Measurements from ENCODE around the gene ATP2C2. TPM values are rescaled to one million over a fixed set of nuclear protein-coding genes. Genes with fewer than 3 reads are reported as not detected.

Gene ATP2C2
- total RNA-seq, 1 experiment from 2014 or later, result 4.0 TPM

GRCh38 chr16:84382396-84382795, 14.1 kb downstream of the ATP2C2 start:
- Mint-ChIP-seq H3K36me3 (ENCODE audit: insufficient read depth in 1 of 3, low read depth in 3 of 3) (0 out of 7 replicates have a peak, but pooled peaks cover 0 to 2% (median 0%) of the 10 kb centered on the region in 3 experiments), H3K27me3 (ENCODE audit: low read depth) (peaks cover 6% of the 10 kb centered on the region), H3K9me3 (peaks cover 11 to 21% of the 10 kb centered on the region in 2 experiments), H3K4me3 (peak overlapping the region in 1 of 2 experiments; percentile 10; a peak in 1 of 5 replicates), H3K27ac (no peak overlapping the region), H3K4me1 (peaks cover 14 to 27% of the 10 kb centered on the region in 2 experiments)
- no peaks in the 10 kb centered on the region for H3K27me3 ChIP-seq (ENCODE audit: insufficient read depth, low read length)
- H4K91ac ChIP-seq (ENCODE audit: insufficient read length, low read depth, low read length), result no peak overlapping the region
- no peak overlapping the region for H4K8ac ChIP-seq (replicated peaks; ENCODE audit: insufficient read length, low read depth, low read length)
- H4K20me1 ChIP-seq (ENCODE audit: control insufficient read depth, insufficient read depth, insufficient read length), result no peaks in the 10 kb centered on the region
- H3K9ac ChIP-seq (ENCODE audit: extremely low read depth, insufficient read length, low read length), result no peak overlapping the region
- no peaks in the 10 kb centered on the region for H3K9me3 ChIP-seq (ENCODE audit: control insufficient read depth, low read depth, low read length)
- no peak overlapping the region for H2BK15ac ChIP-seq (ENCODE audit: low read depth, low read length)
- no peak overlapping the region for H3K18ac ChIP-seq (ENCODE audit: insufficient read length, low read depth, low read length)
- H3K4me2 ChIP-seq (ENCODE audit: insufficient read depth, insufficient read length, low read length), result no peak overlapping the region
- H3K14ac ChIP-seq (ENCODE audit: insufficient read depth, low read length), result no peak overlapping the region
- no peak overlapping the region for H3K27ac ChIP-seq (ENCODE audit: insufficient read length, low read depth, low read length)
- H3K4me1 ChIP-seq (ENCODE audit: insufficient read depth, low read length), result peaks cover 4% of the 10 kb centered on the region; the same call in 1 of the 2 replicates
- no peak overlapping the region for H2BK12ac ChIP-seq (ENCODE audit: insufficient read length, low read depth, low read length)
- H2BK120ac ChIP-seq (ENCODE audit: low read depth, low read length, poor library complexity, severe bottlenecking), result no peak overlapping the region
- H3K79me2 ChIP-seq (ENCODE audit: insufficient read depth, low read length), result no peaks in the 10 kb centered on the region
- no peak for DNase-seq
- no CpG with 5 or more reads among the region's 4 CpGs for WGBS (ENCODE audit: extremely low coverage, insufficient read length, low lambda C conversion rate)
- H2AFZ ChIP-seq (ENCODE audit: low read length), result no peak overlapping the region
- no peak overlapping the region for H3K4ac ChIP-seq (ENCODE audit: low read depth, low read length)
- H3T11ph ChIP-seq (ENCODE audit: low read length), result no peak overlapping the region
- no peak overlapping the region for H2BK20ac ChIP-seq (ENCODE audit: low read depth, low read length, poor library complexity, severe bottlenecking)
- H3K79me1 ChIP-seq (ENCODE audit: insufficient read depth, low read depth, low read length, poor library complexity, severe bottlenecking), result no peaks in the 10 kb centered on the region
- H2BK5ac ChIP-seq (ENCODE audit: insufficient read length, low read length), result no peak overlapping the region
- no peak overlapping the region for H3K23ac ChIP-seq (ENCODE audit: insufficient read length, low read depth, low read length)
- H3K56ac ChIP-seq (ENCODE audit: insufficient read length, low read depth, low read length), result no peak overlapping the region
- H4K5ac ChIP-seq (ENCODE audit: insufficient read length, low read depth, low read length), result no peak overlapping the region
- TF ChIP-seq CTCF (conservative IDR thresholded peaks at IDR 0.05), result no peak
- no peaks in the 10 kb centered on the region for H3K23me2 ChIP-seq (ENCODE audit: insufficient read length, low read depth, low read length, poor library complexity, severe bottlenecking)
- no peak overlapping the region for H2AK5ac ChIP-seq (ENCODE audit: insufficient read length, low read length)

Data from H9 (cell line).